Measurements from ENCODE around the gene KCNQ1OT1.
A peak's percentile ranks its signal among the peaks of the same experiment; 100 is the strongest.

Gene KCNQ1OT1

DNA sequence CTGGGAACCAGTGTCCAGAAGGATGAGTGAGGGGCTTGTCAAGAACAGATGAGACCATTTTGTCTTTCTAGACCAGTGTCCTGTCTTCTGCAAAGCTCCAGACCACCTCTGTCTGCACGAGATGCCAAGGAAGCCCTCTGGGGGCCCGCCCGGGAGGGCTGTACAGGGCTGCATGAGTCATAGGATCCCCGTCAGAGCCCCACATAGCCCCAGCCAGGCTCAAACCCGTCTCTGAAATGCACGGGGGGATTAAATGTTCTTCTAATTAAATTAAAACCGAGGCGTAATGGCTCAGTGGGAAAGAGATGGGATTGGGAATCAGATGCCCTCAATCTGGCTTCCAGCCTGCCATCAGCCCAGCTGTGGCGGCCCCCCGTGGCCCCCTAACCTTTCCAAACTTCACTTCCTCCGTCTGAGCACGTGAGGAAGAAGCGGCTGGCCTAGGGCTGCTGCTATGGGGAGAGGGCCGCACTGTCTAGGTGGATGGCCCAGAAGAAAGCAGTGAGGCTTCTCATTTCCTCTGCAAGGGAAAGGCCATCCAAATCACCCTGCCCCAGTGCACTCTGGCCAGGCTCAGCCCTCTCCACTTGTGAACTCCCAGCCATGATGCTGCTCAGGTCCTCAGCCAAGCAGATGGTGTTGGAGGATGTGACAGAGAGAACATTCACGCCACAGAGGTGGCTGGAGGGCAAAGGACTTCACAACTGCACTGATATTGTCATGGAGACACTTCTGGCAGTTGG is 32.8 kb downstream of the KCNQ1OT1 start:
- TF ChIP-seq, protein P1, sequence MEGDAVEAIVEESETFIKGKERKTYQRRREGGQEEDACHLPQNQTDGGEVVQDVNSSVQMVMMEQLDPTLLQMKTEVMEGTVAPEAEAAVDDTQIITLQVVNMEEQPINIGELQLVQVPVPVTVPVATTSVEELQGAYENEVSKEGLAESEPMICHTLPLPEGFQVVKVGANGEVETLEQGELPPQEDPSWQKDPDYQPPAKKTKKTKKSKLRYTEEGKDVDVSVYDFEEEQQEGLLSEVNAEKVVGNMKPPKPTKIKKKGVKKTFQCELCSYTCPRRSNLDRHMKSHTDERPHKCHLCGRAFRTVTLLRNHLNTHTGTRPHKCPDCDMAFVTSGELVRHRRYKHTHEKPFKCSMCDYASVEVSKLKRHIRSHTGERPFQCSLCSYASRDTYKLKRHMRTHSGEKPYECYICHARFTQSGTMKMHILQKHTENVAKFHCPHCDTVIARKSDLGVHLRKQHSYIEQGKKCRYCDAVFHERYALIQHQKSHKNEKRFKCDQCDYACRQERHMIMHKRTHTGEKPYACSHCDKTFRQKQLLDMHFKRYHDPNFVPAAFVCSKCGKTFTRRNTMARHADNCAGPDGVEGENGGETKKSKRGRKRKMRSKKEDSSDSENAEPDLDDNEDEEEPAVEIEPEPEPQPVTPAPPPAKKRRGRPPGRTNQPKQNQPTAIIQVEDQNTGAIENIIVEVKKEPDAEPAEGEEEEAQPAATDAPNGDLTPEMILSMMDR (IDR thresholded peaks at IDR 0.05; ENCODE audit: low read depth, low read length): no peak
- TF ChIP-seq MYC (IDR thresholded peaks at IDR 0.05; ENCODE audit: low read depth, low read length) (no peak), POLR2A (IDR thresholded peaks at IDR 0.05; ENCODE audit: extremely low read depth, insufficient read length) (no peak)
- TF ChIP-seq, protein P2, sequence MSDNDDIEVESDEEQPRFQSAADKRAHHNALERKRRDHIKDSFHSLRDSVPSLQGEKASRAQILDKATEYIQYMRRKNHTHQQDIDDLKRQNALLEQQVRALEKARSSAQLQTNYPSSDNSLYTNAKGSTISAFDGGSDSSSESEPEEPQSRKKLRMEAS (IDR thresholded peaks at IDR 0.05; ENCODE audit: low read depth, low read length): no peak
- H3K4me3 ChIP-seq (ENCODE audit: low read depth, low read length): no peak overlapping the region
- peak; percentile 62 for DNase-seq (ENCODE audit: low read depth)

DNA sequence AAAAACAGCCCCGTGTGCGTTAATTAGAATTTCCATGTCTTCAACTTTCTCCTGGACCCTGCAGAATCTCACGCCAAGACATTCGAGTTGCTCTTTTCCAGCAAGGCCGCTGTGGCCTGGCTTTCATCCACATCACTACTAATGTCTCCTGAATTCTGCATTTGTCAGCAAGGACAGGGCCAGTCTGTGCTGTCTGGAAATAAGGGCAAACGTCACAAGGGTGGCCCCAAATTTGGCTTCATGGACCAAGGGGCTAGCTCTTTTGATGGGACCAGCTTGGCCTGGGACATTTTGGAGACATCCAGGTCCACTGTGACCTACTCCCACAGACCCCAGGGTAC is 33.4 kb downstream of the KCNQ1OT1 start:
- no peak for DNase-seq (ENCODE audit: low read depth)
- TF ChIP-seq, protein P1 (IDR thresholded peaks at IDR 0.05; ENCODE audit: low read depth, low read length): no peak
- TF ChIP-seq MYC (IDR thresholded peaks at IDR 0.05; ENCODE audit: low read depth, low read length) (no peak), POLR2A (IDR thresholded peaks at IDR 0.05; ENCODE audit: extremely low read depth, insufficient read length) (no peak)
- TF ChIP-seq, protein P2 (IDR thresholded peaks at IDR 0.05; ENCODE audit: low read depth, low read length): no peak
- H3K4me3 ChIP-seq (ENCODE audit: low read depth, low read length): no peak overlapping the region

DNA sequence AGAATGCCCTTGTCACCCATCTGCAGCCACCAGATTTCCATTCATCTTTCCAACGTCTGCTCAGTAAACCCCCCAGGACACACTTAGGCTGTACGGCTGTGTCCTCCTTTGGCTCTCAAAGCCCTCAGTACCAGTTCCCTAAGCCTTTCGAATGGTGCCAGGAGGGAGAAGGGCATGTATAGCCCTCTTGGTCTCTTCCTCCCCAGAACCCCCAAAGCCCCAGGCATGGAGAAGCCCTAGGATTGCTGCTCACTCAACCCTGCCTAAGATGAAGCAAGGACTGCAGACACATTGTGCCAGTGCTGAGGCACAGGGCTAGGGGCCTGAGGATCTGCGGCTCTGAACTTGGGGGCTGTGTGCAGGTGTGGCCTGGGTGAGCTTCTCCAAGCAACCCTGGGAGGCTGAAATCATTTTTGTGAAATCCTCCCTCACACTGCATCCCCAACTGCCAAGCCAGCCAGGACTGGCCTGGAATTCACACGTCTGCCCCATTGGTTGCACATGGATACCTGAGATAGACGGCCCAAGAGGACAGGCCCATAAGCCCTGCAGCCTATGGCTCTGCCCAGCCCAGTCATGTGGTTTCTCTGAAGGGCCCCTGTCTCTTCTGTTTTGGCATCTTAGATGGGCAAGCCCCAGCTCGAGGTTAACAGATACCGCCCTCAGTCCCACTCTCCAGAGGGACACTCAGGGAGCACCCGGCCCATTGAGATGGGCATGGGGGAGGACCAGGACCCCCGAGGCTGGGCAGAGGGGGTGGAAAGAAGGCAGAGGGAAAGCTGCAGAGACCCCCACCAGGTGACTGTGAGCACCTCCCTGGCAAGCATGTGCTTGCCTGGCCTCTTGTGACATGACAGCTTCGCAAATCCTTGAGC is 34.0 kb downstream of the KCNQ1OT1 start:
- H3K4me3 ChIP-seq (ENCODE audit: low read depth, low read length): no peak overlapping the region
- TF ChIP-seq, protein P1 (IDR thresholded peaks at IDR 0.05; ENCODE audit: low read depth, low read length): no peak
- TF ChIP-seq POLR2A (IDR thresholded peaks at IDR 0.05; ENCODE audit: extremely low read depth, insufficient read length) (no peak), MYC (IDR thresholded peaks at IDR 0.05; ENCODE audit: low read depth, low read length) (no peak)
- TF ChIP-seq, protein P2 (IDR thresholded peaks at IDR 0.05; ENCODE audit: low read depth, low read length): no peak
- no peak for DNase-seq (ENCODE audit: low read depth)

DNA sequence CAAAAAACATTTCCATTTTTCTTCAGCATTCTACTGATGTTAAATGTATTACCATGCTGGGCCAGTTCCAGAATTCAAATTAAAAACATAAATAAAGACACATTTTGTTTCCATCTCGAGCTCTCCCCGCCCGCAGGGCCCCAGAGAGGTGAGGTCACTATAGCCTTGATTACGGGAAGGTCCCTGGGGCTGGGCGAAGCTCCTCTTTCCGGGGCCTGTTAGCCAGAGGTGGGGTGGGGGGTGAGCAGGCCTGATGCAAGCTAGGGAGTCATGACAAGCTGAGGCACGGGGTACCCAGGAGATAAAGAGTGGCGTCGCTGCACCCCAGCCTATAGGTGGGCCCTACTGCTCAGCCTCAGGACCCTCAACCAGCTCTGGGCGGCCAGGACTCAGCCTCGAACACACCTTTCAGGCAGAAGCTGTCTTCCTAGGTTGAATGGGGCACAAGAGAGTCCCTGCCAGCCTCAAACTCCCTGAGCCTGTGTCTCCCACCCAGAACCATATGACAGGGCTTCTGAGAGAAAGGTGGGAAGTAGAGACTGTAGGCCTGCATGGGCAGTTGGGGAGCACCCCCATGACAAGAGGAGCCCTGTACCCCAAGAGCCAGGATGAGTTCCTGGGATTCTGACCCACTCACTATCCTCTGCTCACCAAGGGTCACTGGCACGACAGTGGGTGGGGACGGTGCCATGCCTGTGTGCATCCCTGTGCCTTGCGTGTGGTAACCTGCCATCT is 34.8 kb downstream of the KCNQ1OT1 start:
- TF ChIP-seq POLR2A (IDR thresholded peaks at IDR 0.05; ENCODE audit: extremely low read depth, insufficient read length) (no peak), MYC (IDR thresholded peaks at IDR 0.05; ENCODE audit: low read depth, low read length) (no peak)
- TF ChIP-seq, protein P1 (IDR thresholded peaks at IDR 0.05; ENCODE audit: low read depth, low read length): no peak
- TF ChIP-seq, protein P2 (IDR thresholded peaks at IDR 0.05; ENCODE audit: low read depth, low read length): no peak
- no peak overlapping the region for H3K4me3 ChIP-seq (ENCODE audit: low read depth, low read length)

DNA sequence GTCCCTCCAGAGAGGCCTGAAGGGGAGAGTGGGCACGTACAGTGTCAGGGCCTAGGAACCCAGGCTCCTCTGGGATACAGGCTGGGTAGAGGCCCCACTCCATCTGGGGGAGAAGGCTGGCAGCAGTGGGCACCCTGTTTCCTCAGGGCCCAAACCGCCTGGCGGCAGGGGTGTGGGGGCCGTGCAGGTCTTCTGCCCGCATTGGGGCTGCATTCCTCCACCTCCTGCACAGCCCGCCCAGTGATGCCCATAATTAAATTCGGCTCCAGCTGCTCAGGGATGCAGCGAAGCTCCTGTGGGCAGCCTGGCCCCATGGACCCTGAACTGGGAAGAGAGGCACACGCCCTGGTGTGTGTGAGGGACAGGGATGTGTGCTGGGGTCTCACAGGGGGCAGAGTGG is 35.4 kb downstream of the KCNQ1OT1 start:
- no peak for DNase-seq (ENCODE audit: low read depth)
- H3K4me3 ChIP-seq (ENCODE audit: low read depth, low read length): no peak overlapping the region
- TF ChIP-seq, protein P1 (IDR thresholded peaks at IDR 0.05; ENCODE audit: low read depth, low read length): no peak
- TF ChIP-seq POLR2A (IDR thresholded peaks at IDR 0.05; ENCODE audit: extremely low read depth, insufficient read length) (no peak), MYC (IDR thresholded peaks at IDR 0.05; ENCODE audit: low read depth, low read length) (no peak)
- TF ChIP-seq, protein P2 (IDR thresholded peaks at IDR 0.05; ENCODE audit: low read depth, low read length): no peak

More for the DNA sequence above, 34.8 kb downstream of the KCNQ1OT1 start:
- no peak for DNase-seq (ENCODE audit: low read depth)
